Middle frontal gyrus (tissue), 1 donor: ENCODE results near the gene TRPV4.
A peak's percentile ranks its signal among the peaks of the same experiment; 100 is the strongest.

Experiments
- DNase-seq: peaks from one replicate; pipeline ENCODE4 v3.0.0-alpha.2; 2015; ENCODE audit warnings: low spot score; ENCODE audit errors: extremely low spot score

Gene TRPV4

GRCh38 chr12:109808876-109809646, 24.1 kb downstream of the TRPV4 start:
- DNase-seq = no peak

- DNase-seq = no peak
Measured at GRCh38 chr12:109807954-109808643, 25.1 kb downstream of the TRPV4 start.

- peak; percentile 13 for DNase-seq
Measured at GRCh38 chr12:109804820-109805761, 28.1 kb downstream of the TRPV4 start.

GRCh38 chr12:109803678-109804077, 29.5 kb downstream of the TRPV4 start:
- no peak for DNase-seq

- DNase-seq = no peak
Measured at GRCh38 chr12:109802828-109803227, 30.4 kb downstream of the TRPV4 start.

- DNase-seq = no peak
Measured at GRCh38 chr12:109800536-109800935, 32.7 kb downstream of the TRPV4 start.

- no peak for DNase-seq
Measured at GRCh38 chr12:109798691-109799090, 34.5 kb downstream of the TRPV4 start.

- no peak for DNase-seq
Measured at GRCh38 chr12:109797905-109798669, 35.1 kb downstream of the TRPV4 start.

GRCh38 chr12:109796057-109796456, 37.1 kb downstream of the TRPV4 start:
- no peak for DNase-seq

GRCh38 chr12:109795023-109795422, 38.2 kb downstream of the TRPV4 start:
- DNase-seq = no peak

- no peak for DNase-seq
Measured at GRCh38 chr12:109793826-109794501, 39.2 kb downstream of the TRPV4 start.

GRCh38 chr12:109793411-109793810, 39.8 kb downstream of the TRPV4 start:
- DNase-seq = no peak

- DNase-seq = no peak
Measured at GRCh38 chr12:109792992-109793391, 40.2 kb downstream of the TRPV4 start.

- DNase-seq = no peak
Measured at GRCh38 chr12:109789526-109790048, 43.6 kb downstream of the TRPV4 start.

GRCh38 chr12:109786799-109787198, 46.4 kb downstream of the TRPV4 start:
- no peak for DNase-seq

GRCh38 chr12:109785854-109786253, 47.3 kb downstream of the TRPV4 start:
- no peak for DNase-seq

GRCh38 chr12:109783965-109784244, 49.3 kb downstream of the TRPV4 start:
- DNase-seq = no peak

- DNase-seq = no peak
Measured at GRCh38 chr12:109783135-109783964, 49.8 kb downstream of the TRPV4 start.

GRCh38 chr12:109782326-109782703, 50.9 kb downstream of the TRPV4 start:
- no peak for DNase-seq
